Fibroblast of lung (primary cell): ENCODE results near the gene MTG2.

Experiments
- EZH2 ChIP-seq: IDR thresholded peaks from 2 replicates; pipeline ENCODE4 v1.5.1; 2012; ENCODE audit warnings: low read length, control low read depth, mild to moderate bottlenecking; ENCODE audit errors: missing control alignments
- TF ChIP-seq, protein P1 (sequence below), 2 donors: IDR thresholded peaks in 1 of 2; conservative IDR thresholded peaks in 1 of 2; 1 replicate in 1 of 2; 2 replicates in 1 of 2; pipeline ENCODE4 v1.5.1; 2011 to 2012; ENCODE audit warnings: low read length in 2 of 2, control low read depth in 1 of 2, inconsistent platforms in 1 of 2, low read depth in 1 of 2, mild to moderate bottlenecking in 1 of 2

DNA sequence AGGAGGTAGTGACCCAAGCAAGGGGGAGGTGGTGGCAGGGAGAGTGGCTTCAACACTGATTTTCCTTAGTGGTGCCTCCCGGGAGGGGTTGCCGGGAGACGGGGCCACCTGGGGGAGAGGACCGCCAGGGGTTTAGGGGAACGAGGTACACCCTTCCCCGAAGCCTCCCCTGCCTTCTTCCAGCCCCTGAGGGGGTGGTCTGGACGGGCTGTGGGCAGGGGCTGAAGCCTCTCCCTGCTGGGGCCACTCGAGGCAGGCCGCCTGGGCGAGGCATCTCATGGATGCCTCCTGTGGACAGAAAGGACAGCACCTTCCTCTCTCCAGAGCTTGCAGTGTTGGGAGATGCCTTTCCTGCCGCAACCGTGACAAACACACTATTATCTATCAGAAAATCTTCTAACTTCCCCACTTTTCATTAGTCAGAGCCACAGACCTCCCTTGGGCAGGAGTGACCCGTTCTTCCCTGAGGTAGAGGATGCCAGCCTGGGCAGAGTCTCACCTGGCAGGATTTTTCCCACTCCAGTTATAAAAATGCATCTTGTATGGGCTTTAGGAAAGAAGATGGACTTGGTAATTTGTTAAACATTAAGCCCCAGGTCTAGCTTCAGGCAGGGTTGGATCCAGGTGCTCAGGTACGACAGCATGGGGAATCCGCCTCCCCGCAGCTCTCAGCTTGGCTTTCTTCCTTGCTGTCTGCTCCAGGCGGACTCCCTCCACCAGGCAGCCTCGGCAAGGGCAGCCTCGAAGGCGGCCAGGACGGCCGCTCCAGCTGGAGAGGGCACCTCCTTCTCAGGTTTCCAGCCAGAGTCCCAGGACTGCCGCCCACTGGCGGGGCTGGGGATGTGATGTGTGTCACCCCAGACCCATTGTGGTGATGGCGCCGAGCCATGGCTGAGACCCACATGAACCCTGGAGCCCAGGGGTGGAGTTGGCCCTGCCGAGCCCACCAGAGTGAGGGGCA, 26.2 kb downstream of the MTG2 start:
- TF ChIP-seq, protein P1, sequence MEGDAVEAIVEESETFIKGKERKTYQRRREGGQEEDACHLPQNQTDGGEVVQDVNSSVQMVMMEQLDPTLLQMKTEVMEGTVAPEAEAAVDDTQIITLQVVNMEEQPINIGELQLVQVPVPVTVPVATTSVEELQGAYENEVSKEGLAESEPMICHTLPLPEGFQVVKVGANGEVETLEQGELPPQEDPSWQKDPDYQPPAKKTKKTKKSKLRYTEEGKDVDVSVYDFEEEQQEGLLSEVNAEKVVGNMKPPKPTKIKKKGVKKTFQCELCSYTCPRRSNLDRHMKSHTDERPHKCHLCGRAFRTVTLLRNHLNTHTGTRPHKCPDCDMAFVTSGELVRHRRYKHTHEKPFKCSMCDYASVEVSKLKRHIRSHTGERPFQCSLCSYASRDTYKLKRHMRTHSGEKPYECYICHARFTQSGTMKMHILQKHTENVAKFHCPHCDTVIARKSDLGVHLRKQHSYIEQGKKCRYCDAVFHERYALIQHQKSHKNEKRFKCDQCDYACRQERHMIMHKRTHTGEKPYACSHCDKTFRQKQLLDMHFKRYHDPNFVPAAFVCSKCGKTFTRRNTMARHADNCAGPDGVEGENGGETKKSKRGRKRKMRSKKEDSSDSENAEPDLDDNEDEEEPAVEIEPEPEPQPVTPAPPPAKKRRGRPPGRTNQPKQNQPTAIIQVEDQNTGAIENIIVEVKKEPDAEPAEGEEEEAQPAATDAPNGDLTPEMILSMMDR (conservative IDR thresholded peaks at IDR 0.05 in 1 of 2, IDR thresholded peaks at IDR 0.05 in 1 of 2; ENCODE audit: low read depth in 1 of 2, low read length in 2 of 2): no peak
- peak; percentile 30 for TF ChIP-seq EZH2
